ENCODE measurements around the gene IL1R1.

IL1R1 gene

GRCh38 chr2:102155703-102156515, 13.4 kb downstream of the IL1R1 start:
- TF ChIP-seq POLR2AphosphoS5 (IDR thresholded peaks at IDR 0.05; ENCODE audit: low read depth, low read length) (no peak), TAF1 (IDR thresholded peaks at IDR 0.05; ENCODE audit: borderline replicate concordance, low read depth, low read length) (no peak), POLR2A (IDR thresholded peaks at IDR 0.05; ENCODE audit: low read depth, low read length) (no peak)
- no peak for FAIRE-seq
- DNase-seq (ENCODE audit: insufficient read length), result no peak

DNA sequence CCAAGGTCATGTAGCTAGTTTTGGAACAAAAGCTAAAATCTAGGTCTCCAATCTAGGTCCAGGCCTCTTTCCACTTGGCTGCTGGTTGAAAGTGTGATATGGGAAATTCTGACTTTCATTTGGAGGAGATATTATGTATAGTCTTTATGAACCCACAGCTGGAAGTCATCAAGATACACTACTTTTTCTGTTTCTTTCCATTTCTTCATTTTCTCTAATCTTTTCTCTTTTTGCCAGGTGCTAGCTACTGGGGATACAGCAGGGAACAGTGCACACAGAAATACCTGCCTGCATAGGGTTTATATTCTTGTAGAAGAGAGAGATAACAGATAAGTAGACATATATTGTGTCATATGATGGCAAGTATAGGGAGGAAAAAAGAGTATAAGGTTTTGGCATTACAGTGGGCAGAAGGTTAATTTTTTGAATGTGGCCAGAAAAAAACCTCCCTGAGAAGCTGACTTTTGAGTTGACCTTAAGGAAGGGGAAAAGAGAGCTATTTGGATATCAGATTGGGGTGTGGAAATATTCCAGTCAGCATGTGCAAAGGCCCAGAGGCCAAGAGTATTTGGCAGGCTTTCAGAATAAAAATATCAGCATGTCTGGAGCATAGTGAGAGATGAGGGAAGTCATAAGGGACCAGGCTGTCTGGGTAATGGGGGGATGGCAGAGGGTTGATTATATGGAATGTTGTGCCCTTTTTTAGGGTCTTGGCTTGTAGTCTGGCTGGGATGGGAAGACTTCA, 15.6 kb downstream of the IL1R1 start:
- no peak for DNase-seq (ENCODE audit: insufficient read length)
- no peak for TF ChIP-seq POLR2A (IDR thresholded peaks at IDR 0.05; ENCODE audit: low read depth, low read length)
- no peak for TF ChIP-seq POLR2AphosphoS5 (IDR thresholded peaks at IDR 0.05; ENCODE audit: low read depth, low read length)
- TF ChIP-seq TAF1 (IDR thresholded peaks at IDR 0.05; ENCODE audit: borderline replicate concordance, low read depth, low read length), result no peak
- FAIRE-seq, result no peak

DNA sequence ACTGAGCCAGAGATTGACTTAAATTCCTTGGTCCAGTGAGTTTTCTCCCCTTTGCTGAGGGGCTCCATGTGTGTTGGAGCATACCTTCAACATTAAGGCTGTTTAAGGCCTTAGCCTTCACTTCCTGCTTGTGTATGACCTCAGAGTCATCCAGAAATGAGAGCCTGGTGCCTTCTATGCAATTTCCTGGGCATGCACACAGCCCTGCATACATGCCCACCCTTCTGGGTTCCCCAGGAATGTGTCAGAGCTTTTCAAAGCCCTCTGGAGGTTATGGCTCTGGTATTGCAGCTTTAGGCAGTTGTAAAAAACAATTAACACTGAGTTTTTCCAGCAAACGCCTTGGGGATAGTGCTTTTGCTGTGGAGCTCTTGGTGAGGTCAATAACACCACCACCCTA, 16.7 kb downstream of the IL1R1 start:
- FAIRE-seq, result no peak
- TF ChIP-seq TAF1 (IDR thresholded peaks at IDR 0.05; ENCODE audit: borderline replicate concordance, low read depth, low read length), result no peak
- no peak for TF ChIP-seq POLR2AphosphoS5 (IDR thresholded peaks at IDR 0.05; ENCODE audit: low read depth, low read length)
- TF ChIP-seq POLR2A (IDR thresholded peaks at IDR 0.05; ENCODE audit: low read depth, low read length), result no peak
- DNase-seq (ENCODE audit: insufficient read length), result no peak

- no peak for FAIRE-seq
- TF ChIP-seq POLR2AphosphoS5 (IDR thresholded peaks at IDR 0.05; ENCODE audit: low read depth, low read length), result no peak
- TF ChIP-seq POLR2A (IDR thresholded peaks at IDR 0.05; ENCODE audit: low read depth, low read length), result no peak
- TF ChIP-seq TAF1 (IDR thresholded peaks at IDR 0.05; ENCODE audit: borderline replicate concordance, low read depth, low read length), result no peak
- DNase-seq (ENCODE audit: insufficient read length), result no peak
Observed at GRCh38 chr2:102166189-102166845, 23.8 kb downstream of the IL1R1 start.

- FAIRE-seq (no peak), DNase-seq (ENCODE audit: insufficient read length) (no peak)
- TF ChIP-seq TAF1 (IDR thresholded peaks at IDR 0.05; ENCODE audit: borderline replicate concordance, low read depth, low read length), result no peak
- no peak for TF ChIP-seq POLR2A (IDR thresholded peaks at IDR 0.05; ENCODE audit: low read depth, low read length)
- no peak for TF ChIP-seq POLR2AphosphoS5 (IDR thresholded peaks at IDR 0.05; ENCODE audit: low read depth, low read length)
Observed at GRCh38 chr2:102168026-102168771, 25.7 kb downstream of the IL1R1 start.

DNA sequence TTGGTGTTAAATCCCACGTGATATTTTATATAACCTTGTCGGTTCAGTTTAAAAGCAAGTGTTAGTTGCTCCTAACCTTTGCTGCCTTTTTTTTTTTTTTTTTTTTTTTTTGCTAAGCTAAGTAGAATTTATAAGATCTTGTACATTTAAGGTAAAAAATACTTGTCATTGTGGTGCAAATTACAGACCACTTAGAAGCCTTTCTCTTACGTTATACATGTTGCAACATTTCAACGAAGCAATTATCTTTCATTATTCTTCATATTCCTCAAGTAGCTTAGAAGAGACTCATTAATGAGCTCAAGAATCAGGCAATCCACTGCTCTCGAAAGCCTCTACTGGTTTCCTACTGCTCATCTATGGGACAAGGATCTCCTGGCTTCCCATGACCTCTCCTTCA, 29.4 kb downstream of the IL1R1 start:
- DNase-seq (ENCODE audit: insufficient read length) (no peak), FAIRE-seq (no peak)
- no peak for TF ChIP-seq POLR2A (IDR thresholded peaks at IDR 0.05; ENCODE audit: low read depth, low read length)
- TF ChIP-seq POLR2AphosphoS5 (IDR thresholded peaks at IDR 0.05; ENCODE audit: low read depth, low read length), result no peak
- TF ChIP-seq TAF1 (IDR thresholded peaks at IDR 0.05; ENCODE audit: borderline replicate concordance, low read depth, low read length), result no peak

- DNase-seq (ENCODE audit: insufficient read length) (no peak), FAIRE-seq (no peak)
- no peak for TF ChIP-seq POLR2AphosphoS5 (IDR thresholded peaks at IDR 0.05; ENCODE audit: low read depth, low read length)
- TF ChIP-seq TAF1 (IDR thresholded peaks at IDR 0.05; ENCODE audit: borderline replicate concordance, low read depth, low read length), result no peak
- no peak for TF ChIP-seq POLR2A (IDR thresholded peaks at IDR 0.05; ENCODE audit: low read depth, low read length)
Observed at GRCh38 chr2:102172745-102173144, 30.2 kb downstream of the IL1R1 start.

GRCh38 chr2:102176172-102176571, 33.6 kb downstream of the IL1R1 start:
- TF ChIP-seq POLR2AphosphoS5 (IDR thresholded peaks at IDR 0.05; ENCODE audit: low read depth, low read length), result no peak
- DNase-seq (ENCODE audit: insufficient read length) (no peak), FAIRE-seq (no peak)

DNA sequence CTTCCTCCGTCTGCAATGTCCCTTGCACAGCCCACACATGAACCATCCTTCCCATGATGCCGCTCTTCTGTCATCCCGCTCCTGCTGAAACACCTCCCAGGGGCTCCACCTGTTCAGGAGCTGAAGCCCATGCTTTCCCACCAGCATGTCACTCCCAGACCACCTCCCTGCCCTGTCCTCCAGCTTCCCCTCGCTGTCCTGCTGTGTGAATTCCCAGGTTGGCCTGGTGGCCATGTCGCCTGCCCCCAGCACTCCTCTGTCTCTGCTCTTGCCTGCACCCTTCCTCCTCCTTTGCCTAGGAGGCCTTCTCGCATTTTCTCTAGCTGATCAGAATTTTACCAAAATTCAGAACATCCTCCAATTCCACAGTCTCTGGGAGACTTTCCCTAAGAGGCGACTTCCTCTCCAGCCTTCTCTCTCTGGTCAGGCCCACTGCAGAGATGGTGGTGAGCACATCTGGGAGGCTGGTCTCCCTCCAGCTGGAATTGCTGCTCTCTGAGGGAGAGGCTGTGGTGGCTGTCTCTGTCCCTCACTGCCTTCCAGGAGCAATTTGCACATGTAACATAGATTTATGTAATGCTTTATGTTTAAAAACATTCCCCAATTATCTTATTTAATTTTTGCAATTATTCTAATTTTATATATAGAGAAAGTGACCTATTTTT, 35.4 kb downstream of the IL1R1 start:
- TF ChIP-seq POLR2A (IDR thresholded peaks at IDR 0.05; ENCODE audit: low read depth, low read length), result no peak
- no peak for TF ChIP-seq TAF1 (IDR thresholded peaks at IDR 0.05; ENCODE audit: borderline replicate concordance, low read depth, low read length)
- no peak for TF ChIP-seq POLR2AphosphoS5 (IDR thresholded peaks at IDR 0.05; ENCODE audit: low read depth, low read length)
- FAIRE-seq, result no peak
- no peak for DNase-seq (ENCODE audit: insufficient read length)

GRCh38 chr2:102179061-102179460, 36.5 kb downstream of the IL1R1 start:
- TF ChIP-seq POLR2AphosphoS5 (IDR thresholded peaks at IDR 0.05; ENCODE audit: low read depth, low read length) (no peak), TAF1 (IDR thresholded peaks at IDR 0.05; ENCODE audit: borderline replicate concordance, low read depth, low read length) (no peak), POLR2A (IDR thresholded peaks at IDR 0.05; ENCODE audit: low read depth, low read length) (no peak)
- DNase-seq (ENCODE audit: insufficient read length), result no peak
- no peak for FAIRE-seq
